Globus pallidus (tissue), 1 donor: ENCODE results near the gene TNFRSF18.
"Not testable (repeated sequence)": the region's sequence is repeated elsewhere in the genome, so short reads cannot be mapped to it uniquely, and the experiment has no call there.

ENCODE experiments used
- DNase-seq: peaks from one replicate; pipeline ENCODE4 v3.0.0-alpha.2; 2015; ENCODE audit warnings: low spot score

The TNFRSF18 gene

DNA sequence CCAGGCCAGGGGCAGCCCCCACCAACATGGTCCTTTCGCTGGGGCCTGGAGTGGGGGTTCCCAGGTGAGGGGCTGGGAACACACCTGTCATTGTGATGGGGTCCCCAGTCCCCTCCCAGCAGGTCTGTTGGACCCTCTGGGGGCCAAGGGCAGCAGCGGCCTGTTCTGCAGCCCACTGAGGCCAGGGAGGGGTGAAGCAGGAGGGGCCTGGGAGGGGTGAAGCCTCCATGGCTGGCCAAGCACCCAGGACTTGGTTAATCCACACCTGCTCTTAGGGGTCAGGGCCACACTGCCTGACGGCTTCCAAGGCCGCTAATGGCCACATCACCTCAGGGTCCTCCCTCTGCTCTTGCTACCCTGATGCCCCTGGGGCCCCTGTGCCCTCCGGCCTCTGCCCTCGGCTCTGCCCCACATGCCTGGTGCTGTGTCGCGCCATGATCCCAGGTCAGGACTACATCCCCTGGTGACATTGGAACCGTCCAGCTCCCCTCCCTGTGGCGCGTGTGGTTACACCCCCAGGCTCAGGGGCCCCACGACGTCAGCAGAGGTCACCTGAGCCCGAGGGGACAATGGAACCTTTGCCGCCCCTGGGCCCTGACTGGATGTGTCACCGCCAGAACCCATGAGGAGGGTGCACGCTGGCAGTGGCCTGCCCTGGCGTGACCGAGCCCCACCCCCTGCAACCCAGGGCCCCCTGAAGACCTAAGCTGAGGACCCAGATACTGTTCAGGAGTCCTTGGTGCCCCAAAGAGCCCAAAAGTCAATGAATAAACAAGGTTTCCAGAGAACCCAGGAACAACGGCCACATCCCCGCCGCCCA lies 7.0 kb downstream of the TNFRSF18 start:
- no peak for DNase-seq

GRCh38 chr1:1198423-1199140 lies 7.8 kb downstream of the TNFRSF18 start:
- no peak for DNase-seq

GRCh38 chr1:1197551-1198422 lies 8.6 kb downstream of the TNFRSF18 start:
- DNase-seq = no peak

DNA sequence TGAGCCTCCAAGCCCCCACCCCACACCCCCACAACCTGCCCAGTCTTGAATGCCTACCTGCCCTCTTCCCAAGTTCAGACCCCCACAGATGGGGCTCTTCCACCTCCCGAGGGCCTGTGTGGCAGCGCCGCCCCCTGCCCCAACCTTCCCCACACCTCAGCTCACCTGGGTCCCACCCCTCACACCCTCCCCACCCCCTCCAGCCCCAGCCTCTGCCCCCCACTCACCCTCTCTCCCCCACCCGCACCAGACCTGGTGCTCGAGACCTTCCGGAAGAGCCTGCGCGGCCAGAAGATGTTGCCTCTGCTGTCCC lies 9.2 kb downstream of the TNFRSF18 start:
- no peak for DNase-seq

DNA sequence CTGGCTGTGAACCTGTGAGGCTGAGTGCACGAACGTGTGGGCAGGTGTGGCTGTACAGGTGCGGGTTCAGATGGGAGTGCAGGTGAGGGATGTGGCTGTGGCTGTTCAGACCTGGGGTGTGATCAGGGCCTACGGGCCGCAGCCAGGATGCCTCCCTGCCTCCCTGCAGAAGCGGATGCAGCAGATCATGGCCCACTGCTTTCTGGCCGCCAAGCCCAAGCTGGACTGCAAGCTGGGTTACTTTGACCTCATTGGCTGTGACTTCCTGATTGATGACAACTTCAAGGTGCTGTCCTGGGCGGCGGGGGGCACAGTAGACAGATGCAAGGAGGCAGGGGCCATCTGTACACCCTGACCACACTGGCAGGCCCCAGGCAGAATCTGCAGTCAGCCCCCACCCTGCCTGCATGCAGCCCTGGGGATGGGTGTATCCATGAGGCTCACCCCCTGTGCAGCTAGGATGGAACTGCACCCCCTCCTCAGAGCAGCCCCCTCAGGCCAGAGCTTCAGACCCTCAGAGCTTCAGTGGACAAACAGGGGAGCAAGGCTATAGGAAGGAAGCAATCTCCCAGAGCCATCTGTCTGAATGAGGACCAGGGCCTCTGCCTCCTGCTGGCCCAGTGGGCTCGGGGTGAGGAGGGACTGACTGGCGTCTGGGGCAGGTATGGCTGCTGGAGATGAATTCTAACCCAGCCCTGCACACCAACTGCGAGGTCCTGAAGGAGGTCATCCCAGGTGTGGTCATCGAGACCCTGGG lies 9.8 kb downstream of the TNFRSF18 start:
- DNase-seq = no peak

DNA sequence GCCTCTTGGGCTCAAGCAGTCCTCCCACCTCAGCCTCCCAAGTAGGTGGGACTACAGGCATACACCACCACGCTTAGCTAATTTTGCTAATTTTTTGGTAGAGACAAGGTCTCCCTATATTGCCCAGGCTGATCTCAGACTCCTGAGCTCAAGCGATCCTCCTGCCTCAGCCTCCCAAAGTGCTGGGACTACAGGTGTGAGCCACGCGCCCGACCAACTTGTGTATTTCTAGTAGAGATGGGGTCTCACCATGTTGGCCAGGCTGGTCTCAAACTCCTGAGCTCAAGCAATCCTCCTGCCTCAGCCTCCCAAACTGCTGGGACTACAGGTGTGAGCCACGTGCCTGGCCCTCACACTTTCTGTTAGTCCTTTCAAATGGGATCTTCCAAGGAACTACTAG lies 10.7 kb downstream of the TNFRSF18 start:
- not testable (repeated sequence) for DNase-seq

GRCh38 chr1:1194723-1195122 lies 11.7 kb downstream of the TNFRSF18 start:
- no peak for DNase-seq

DNA sequence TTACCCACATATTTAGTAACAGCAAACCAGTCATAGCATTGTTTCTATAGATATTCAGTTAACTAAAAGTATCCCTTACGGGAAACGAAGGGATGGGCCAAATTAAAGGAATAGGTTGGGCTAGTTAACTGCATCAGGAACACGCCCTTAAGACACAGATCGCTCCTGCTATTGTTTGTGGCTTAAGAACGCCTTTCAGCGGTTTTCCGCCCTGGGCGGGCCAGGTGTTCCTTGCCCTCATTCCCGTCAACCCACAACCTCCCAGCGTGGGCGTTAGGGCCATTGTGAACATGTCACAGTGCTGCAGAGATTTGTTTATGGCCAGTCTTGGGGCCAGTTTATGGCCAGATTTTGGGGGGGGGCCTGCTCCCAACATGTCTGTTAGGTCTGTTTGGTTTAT lies 14.7 kb downstream of the TNFRSF18 start:
- DNase-seq = no peak

DNA sequence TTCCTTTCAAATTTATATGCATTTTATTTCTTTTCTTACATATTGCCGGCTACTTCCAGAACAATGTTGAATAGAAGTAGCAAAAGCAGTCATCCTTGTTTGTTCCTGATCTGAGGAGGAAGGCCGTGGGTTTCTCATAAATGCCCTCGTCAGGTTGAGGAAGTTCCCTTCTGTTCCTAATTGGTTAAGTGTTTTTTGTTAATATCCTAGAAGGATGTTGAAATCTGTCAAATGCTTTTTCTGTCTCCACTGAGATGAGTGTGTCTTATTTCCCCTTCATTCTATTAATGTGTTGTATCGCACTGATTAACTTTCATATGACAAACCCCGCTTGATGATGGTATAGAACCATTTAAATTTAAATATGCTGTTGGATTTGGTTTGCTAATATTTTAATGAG lies 17.3 kb downstream of the TNFRSF18 start:
- DNase-seq = no peak

GRCh38 chr1:1187938-1188337 lies 18.5 kb downstream of the TNFRSF18 start:
- no peak for DNase-seq

- DNase-seq = peak; percentile 60
Measured at GRCh38 chr1:1185101-1185765, 21.2 kb downstream of the TNFRSF18 start.

DNA sequence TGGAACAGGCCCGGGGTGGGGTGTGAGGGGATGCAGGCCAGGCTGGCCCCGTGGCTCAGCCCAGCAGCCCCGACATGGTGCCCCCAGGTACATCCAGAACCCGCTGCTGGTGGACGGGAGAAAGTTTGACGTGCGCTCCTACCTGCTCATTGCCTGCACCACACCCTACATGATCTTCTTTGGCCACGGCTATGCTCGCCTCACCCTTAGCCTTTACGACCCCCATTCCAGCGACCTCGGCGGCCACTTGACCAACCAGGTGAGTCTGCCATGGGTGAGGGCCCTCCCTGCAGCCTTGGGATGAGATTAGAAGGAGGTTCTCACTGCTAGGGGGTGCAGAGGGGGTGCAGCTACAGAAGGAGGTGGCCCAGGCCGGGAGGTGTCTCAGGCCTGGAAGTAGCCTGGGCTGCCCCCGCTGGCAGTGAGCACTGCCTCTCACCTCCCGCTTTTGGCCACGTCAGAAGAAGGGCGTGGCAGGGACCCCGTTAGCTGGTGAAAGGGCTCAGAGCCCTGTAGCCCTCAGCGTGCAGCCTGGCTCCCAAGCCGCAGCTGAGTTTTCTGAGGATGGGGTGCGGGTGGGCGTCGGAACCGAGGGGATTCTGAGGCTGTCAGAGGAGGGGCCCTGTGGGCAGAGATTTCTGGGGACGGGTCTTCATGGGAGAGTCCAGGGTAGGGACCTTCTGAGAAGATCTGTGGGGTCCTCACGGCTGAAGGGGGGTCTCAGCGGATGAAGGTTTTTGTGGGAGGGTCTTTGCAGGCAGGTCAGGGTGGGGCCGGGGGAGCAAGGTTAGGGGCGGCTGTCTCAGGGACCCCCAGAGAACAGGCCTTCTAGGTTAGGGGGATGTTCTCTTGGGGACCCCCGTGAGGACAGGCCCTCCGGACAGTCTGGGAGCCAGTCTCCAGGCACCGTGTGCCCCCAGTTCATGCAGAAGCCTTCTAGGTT lies 22.3 kb downstream of the TNFRSF18 start:
- DNase-seq = no peak

- DNase-seq = no peak
Measured at GRCh38 chr1:1183221-1183747, 23.1 kb downstream of the TNFRSF18 start.

DNA sequence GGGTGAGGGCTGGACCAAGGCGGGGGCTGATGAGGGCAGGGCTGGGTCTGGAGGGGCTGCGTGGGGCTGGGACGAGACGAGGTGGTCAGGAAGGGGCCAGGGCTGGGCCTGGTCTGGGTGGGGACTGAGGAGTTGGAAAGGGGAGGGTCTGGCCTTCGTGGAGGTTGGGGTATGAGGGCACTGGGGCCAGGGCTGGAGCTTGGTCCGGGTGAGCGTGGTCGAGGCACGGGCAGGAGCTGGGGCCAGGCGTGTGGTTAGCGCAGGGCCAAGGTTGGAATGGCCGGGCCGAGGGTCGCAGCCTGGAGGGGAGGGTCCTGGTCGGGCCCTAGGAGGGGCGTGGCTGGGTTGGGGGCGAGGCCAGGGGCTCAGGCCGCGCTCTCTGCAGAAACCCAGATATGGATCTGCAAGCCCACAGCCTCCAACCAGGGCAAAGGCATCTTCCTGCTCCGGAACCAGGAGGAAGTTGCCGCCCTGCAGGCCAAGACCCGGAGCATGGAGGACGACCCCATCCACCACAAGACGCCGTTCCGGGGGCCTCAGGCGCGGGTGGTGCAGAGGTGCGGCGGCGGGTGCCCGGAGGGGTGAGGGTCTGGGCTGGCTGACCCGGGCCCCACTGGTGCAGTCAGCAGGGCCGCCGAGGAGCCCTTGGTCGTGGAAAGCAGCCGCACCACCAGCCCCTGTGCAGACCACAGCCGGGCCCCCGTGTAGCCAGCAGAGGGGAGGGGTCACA lies 23.7 kb downstream of the TNFRSF18 start:
- DNase-seq = no peak

DNA sequence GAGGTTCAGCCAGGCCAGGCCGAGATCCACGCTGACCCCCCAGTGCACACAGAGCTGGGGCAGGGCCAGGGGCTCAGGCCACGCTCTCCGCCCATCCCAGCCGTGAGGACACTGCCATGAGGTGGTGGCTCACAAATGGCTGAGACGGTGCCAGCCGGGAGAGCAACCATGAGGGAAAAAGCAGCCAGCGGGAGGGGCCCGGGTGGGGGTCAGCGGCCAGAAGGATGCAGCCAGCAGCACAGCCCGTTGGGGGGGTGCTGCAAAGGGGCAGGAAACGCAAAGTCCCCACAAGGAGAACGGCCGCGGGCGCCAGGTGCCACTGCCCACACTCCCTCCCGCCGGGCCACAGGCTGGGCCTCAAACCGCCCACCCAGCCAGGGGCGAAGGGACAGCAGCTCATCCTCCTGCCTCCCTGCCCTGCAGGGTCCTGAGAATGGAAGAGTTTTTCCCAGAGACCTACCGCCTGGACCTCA lies 24.4 kb downstream of the TNFRSF18 start:
- no peak for DNase-seq

GRCh38 chr1:1181129-1181937 lies 25.1 kb downstream of the TNFRSF18 start:
- DNase-seq = no peak

GRCh38 chr1:1179983-1180861 lies 26.2 kb downstream of the TNFRSF18 start:
- no peak for DNase-seq
